ENCODE results near the gene SELENOP. TPM values are rescaled to one million over a fixed set of nuclear protein-coding genes. Genes with fewer than 3 reads are reported as not detected.

SELENOP gene
- total RNA-seq, 1 donor from 2014 or later, result 213 TPM

- Histone ChIP-seq H3K4me3 (peak overlapping the region; percentile 37), H3K27ac (replicated peaks) (no peak overlapping the region), H3K9me3 (replicated peaks) (no peaks in the 10 kb centered on the region), H3K27me3 (ENCODE audit: low read depth) (no peaks in the 10 kb centered on the region), H3K36me3 (no peaks in the 10 kb centered on the region), H3K4me1 (peaks cover 5% of the 10 kb centered on the region)
- no peak for DNase-seq
- no peak for TF ChIP-seq CTCF (IDR thresholded peaks at IDR 0.05; ENCODE audit: borderline replicate concordance)
- intact Hi-C loops (cut with micrococcal nuclease), result no loop called here
These were observed 39.3 kb downstream of the SELENOP start for GRCh38 chr5:42772265-42772993.

DNA sequence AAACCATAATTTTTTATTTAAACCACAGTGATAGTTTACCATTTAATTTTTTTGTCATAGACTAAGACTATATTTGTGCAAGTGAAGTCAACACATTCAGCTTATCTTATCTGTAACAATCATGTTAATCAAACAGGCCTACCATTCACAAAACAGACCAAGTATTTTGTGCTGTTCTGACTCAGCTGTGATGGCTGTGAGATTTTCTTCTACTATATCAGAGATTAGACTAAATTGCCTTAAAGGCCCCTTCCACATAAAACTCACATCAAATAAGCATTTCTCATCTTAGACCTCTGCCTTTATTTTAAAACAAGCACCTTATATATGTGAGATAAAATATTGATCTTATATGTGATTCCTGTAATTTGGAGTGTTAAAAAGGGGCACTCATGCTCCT, 41.7 kb downstream of the SELENOP start:
- H3K9me3 ChIP-seq (replicated peaks), result no peaks in the 10 kb centered on the region
- H3K27me3 ChIP-seq (ENCODE audit: low read depth), result no peaks in the 10 kb centered on the region
- intact Hi-C loops (cut with micrococcal nuclease), result no loop called here
- H3K4me1 ChIP-seq, result peaks cover 5% of the 10 kb centered on the region
- DNase-seq, result no peak
- no peaks in the 10 kb centered on the region for H3K36me3 ChIP-seq
- no peak overlapping the region for H3K27ac ChIP-seq (replicated peaks)
- TF ChIP-seq CTCF (IDR thresholded peaks at IDR 0.05; ENCODE audit: borderline replicate concordance), result no peak
- H3K4me3 ChIP-seq, result no peak overlapping the region

DNA sequence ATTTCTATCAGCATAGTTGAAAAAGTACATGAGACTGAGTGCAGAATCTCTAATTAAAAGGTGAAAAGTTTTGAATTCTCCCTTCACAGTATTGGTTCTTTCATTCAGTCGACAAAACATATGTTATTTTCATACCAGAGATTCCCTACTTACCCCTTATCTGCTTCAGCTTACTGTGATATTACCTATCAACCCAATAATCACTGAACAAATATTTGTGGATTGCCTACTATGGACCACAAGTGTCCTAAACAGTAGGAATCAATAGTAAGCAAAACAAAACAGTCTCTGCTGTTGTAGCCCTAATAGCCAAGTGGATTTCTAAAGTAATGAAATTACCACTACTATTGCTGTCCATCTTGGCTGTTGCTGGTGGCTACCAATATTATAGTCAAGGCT, 43.6 kb downstream of the SELENOP start:
- intact Hi-C loops (cut with micrococcal nuclease), result loop anchor here (5.0 to 10.0 kb wide), 2 partner anchors 763 to 911 kb away; no protein-coding TSS in a partner anchor
- no peaks in the 10 kb centered on the region for H3K27me3 ChIP-seq (ENCODE audit: low read depth)
- no peak overlapping the region for H3K4me3 ChIP-seq
- no peak for DNase-seq
- H3K9me3 ChIP-seq (replicated peaks), result no peaks in the 10 kb centered on the region
- peaks cover 5% of the 10 kb centered on the region for H3K4me1 ChIP-seq
- no peak for TF ChIP-seq CTCF (IDR thresholded peaks at IDR 0.05; ENCODE audit: borderline replicate concordance)
- H3K27ac ChIP-seq (replicated peaks), result no peak overlapping the region
- H3K36me3 ChIP-seq, result no peaks in the 10 kb centered on the region

- no peaks in the 10 kb centered on the region for H3K36me3 ChIP-seq
- H3K27ac ChIP-seq (replicated peaks), result no peak overlapping the region
- H3K27me3 ChIP-seq (ENCODE audit: low read depth), result no peaks in the 10 kb centered on the region
- TF ChIP-seq CTCF (IDR thresholded peaks at IDR 0.05; ENCODE audit: borderline replicate concordance), result peak; percentile 74
- H3K4me3 ChIP-seq, result no peak overlapping the region
- no peaks in the 10 kb centered on the region for H3K9me3 ChIP-seq (replicated peaks)
- peaks cover 5% of the 10 kb centered on the region for H3K4me1 ChIP-seq
- no peak for DNase-seq
- intact Hi-C loops (cut with micrococcal nuclease), result loop anchor here (5.0 to 10.0 kb wide), 2 partner anchors 763 to 910 kb away; no protein-coding TSS in a partner anchor
These were observed 44.1 kb downstream of the SELENOP start for GRCh38 chr5:42767491-42768105.

GRCh38 chr5:42761791-42762190, 49.9 kb downstream of the SELENOP start:
- Histone ChIP-seq H3K4me1 (peaks cover 6% of the 10 kb centered on the region), H3K27ac (replicated peaks) (no peak overlapping the region), H3K36me3 (no peaks in the 10 kb centered on the region), H3K4me3 (no peak overlapping the region), H3K27me3 (ENCODE audit: low read depth) (peaks cover 19% of the 10 kb centered on the region), H3K9me3 (replicated peaks) (no peaks in the 10 kb centered on the region)
- intact Hi-C loops (cut with micrococcal nuclease), result loop anchor here (10.0 kb wide), 1 partner anchor 757 kb away; no protein-coding TSS in a partner anchor
- TF ChIP-seq CTCF (IDR thresholded peaks at IDR 0.05; ENCODE audit: borderline replicate concordance), result no peak
- DNase-seq, result no peak
